NB4 (cell line): Measurements from ENCODE around the gene ITIH1.

ENCODE experiments used
- MYC ChIP-seq: IDR thresholded peaks from 2 replicates; pipeline ENCODE4 v1.6.1; 2011; ENCODE audit warnings: low read depth, low read length
- POLR2A ChIP-seq: IDR thresholded peaks from 2 replicates; pipeline ENCODE4 v1.6.1; 2011; ENCODE audit warnings: mild to moderate bottlenecking; ENCODE audit not compliant: insufficient read length; ENCODE audit errors: extremely low read depth
- TF ChIP-seq, protein P1 (sequence below): IDR thresholded peaks from one replicate; pipeline ENCODE4 v1.5.1; 2012; ENCODE audit warnings: low read depth, low read length

GRCh38 chr3:52733256-52733891 is 44.0 kb upstream of the ITIH1 start:
- TF ChIP-seq, protein P1, sequence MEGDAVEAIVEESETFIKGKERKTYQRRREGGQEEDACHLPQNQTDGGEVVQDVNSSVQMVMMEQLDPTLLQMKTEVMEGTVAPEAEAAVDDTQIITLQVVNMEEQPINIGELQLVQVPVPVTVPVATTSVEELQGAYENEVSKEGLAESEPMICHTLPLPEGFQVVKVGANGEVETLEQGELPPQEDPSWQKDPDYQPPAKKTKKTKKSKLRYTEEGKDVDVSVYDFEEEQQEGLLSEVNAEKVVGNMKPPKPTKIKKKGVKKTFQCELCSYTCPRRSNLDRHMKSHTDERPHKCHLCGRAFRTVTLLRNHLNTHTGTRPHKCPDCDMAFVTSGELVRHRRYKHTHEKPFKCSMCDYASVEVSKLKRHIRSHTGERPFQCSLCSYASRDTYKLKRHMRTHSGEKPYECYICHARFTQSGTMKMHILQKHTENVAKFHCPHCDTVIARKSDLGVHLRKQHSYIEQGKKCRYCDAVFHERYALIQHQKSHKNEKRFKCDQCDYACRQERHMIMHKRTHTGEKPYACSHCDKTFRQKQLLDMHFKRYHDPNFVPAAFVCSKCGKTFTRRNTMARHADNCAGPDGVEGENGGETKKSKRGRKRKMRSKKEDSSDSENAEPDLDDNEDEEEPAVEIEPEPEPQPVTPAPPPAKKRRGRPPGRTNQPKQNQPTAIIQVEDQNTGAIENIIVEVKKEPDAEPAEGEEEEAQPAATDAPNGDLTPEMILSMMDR = no peak
- TF ChIP-seq MYC = no peak
- no peak for TF ChIP-seq POLR2A
